ENCODE measurements around the gene LRRN2. TPM values are rescaled to one million over a fixed set of nuclear protein-coding genes. Genes with fewer than 3 reads are reported as not detected.

LRRN2 gene
- total RNA-seq, 1 experiment from 2014 or later: 5.8 TPM

DNA sequence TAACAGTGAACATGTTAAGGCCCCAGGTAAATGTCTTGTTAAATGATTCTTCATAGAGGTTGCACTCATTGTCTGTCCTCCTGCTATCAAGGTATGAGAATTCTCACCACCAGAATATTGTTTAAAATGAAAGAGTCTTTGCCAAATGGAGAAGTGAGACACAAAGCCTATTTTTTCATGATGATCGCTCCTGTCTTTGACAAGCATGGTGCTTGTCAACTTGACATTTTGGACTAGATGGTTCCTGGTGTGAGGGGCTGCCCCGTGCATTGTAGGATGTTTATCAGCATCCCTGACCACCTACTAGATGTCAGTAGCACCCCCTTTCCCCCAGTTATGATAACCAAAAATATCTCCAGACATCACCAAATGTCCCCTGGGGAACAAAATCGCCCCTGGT is 103.8 kb downstream of the LRRN2 start:
- H2BK120ac ChIP-seq (ENCODE audit: low read depth, low read length, poor library complexity, severe bottlenecking): no peak overlapping the region
- H3K36me3 Mint-ChIP-seq (ENCODE audit: insufficient read depth in 1 of 3, low read depth in 3 of 3): no peaks in the 10 kb centered on the region
- no peak overlapping the region for H3K4me2 ChIP-seq (ENCODE audit: insufficient read depth, insufficient read length, low read length)
- H3K18ac ChIP-seq (ENCODE audit: insufficient read length, low read depth, low read length): no peak overlapping the region
- no peaks in the 10 kb centered on the region for H3K9me3 ChIP-seq (ENCODE audit: control insufficient read depth, low read depth, low read length)
- H3K27me3 ChIP-seq (ENCODE audit: insufficient read depth, low read length): peaks cover 2% of the 10 kb centered on the region; the same call in 1 of the 2 replicates
- no peak overlapping the region for H2BK15ac ChIP-seq (ENCODE audit: low read depth, low read length)
- no CpG with 5 or more reads among the region's 3 CpGs for WGBS (ENCODE audit: extremely low coverage, insufficient read length, low lambda C conversion rate)
- H3K56ac ChIP-seq (ENCODE audit: insufficient read length, low read depth, low read length): no peak overlapping the region
- H2BK5ac ChIP-seq (ENCODE audit: insufficient read length, low read length): no peak overlapping the region
- H3K79me1 ChIP-seq (ENCODE audit: insufficient read depth, low read depth, low read length, poor library complexity, severe bottlenecking): no peaks in the 10 kb centered on the region
- H3K4me3 Mint-ChIP-seq: no peak overlapping the region
- H2BK20ac ChIP-seq (ENCODE audit: low read depth, low read length, poor library complexity, severe bottlenecking): no peak overlapping the region
- H4K8ac ChIP-seq (replicated peaks; ENCODE audit: insufficient read length, low read depth, low read length): no peak overlapping the region
- no peak overlapping the region for H2AK5ac ChIP-seq (ENCODE audit: insufficient read length, low read length)
- no peaks in the 10 kb centered on the region for H4K20me1 ChIP-seq (ENCODE audit: control insufficient read depth, insufficient read depth, insufficient read length)
- H3K4me1 ChIP-seq (ENCODE audit: insufficient read depth, low read length): peaks cover 8% of the 10 kb centered on the region
- no peaks in the 10 kb centered on the region for H3K79me2 ChIP-seq (ENCODE audit: insufficient read depth, low read length)
- H3K27ac Mint-ChIP-seq: no peak overlapping the region
- no peak overlapping the region for H3T11ph ChIP-seq (ENCODE audit: low read length)
- H2AFZ ChIP-seq (ENCODE audit: low read length): no peak overlapping the region
- H3K9ac ChIP-seq (ENCODE audit: extremely low read depth, insufficient read length, low read length): no peak overlapping the region
- TF ChIP-seq, protein P1, sequence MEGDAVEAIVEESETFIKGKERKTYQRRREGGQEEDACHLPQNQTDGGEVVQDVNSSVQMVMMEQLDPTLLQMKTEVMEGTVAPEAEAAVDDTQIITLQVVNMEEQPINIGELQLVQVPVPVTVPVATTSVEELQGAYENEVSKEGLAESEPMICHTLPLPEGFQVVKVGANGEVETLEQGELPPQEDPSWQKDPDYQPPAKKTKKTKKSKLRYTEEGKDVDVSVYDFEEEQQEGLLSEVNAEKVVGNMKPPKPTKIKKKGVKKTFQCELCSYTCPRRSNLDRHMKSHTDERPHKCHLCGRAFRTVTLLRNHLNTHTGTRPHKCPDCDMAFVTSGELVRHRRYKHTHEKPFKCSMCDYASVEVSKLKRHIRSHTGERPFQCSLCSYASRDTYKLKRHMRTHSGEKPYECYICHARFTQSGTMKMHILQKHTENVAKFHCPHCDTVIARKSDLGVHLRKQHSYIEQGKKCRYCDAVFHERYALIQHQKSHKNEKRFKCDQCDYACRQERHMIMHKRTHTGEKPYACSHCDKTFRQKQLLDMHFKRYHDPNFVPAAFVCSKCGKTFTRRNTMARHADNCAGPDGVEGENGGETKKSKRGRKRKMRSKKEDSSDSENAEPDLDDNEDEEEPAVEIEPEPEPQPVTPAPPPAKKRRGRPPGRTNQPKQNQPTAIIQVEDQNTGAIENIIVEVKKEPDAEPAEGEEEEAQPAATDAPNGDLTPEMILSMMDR (conservative IDR thresholded peaks at IDR 0.05): no peak
- peaks cover 33 to 48% of the 10 kb centered on the region in 2 experiments for H3K4me1 Mint-ChIP-seq
- H3K27me3 Mint-ChIP-seq (ENCODE audit: low read depth): peaks cover 24% of the 10 kb centered on the region
- no peaks in the 10 kb centered on the region for H3K23me2 ChIP-seq (ENCODE audit: insufficient read length, low read depth, low read length, poor library complexity, severe bottlenecking)
- H3K27ac ChIP-seq (ENCODE audit: insufficient read length, low read depth, low read length): no peak overlapping the region
- no peak overlapping the region for H3K23ac ChIP-seq (ENCODE audit: insufficient read length, low read depth, low read length)
- H2BK12ac ChIP-seq (ENCODE audit: insufficient read length, low read depth, low read length): no peak overlapping the region
- no peaks in the 10 kb centered on the region; a peak in 1 of 5 replicates for H3K9me3 Mint-ChIP-seq
- H4K5ac ChIP-seq (ENCODE audit: insufficient read length, low read depth, low read length): no peak overlapping the region
- H3K4ac ChIP-seq (ENCODE audit: low read depth, low read length): no peak overlapping the region
- H3K14ac ChIP-seq (ENCODE audit: insufficient read depth, low read length): no peak overlapping the region
- H4K91ac ChIP-seq (ENCODE audit: insufficient read length, low read depth, low read length): no peak overlapping the region
- no peak for DNase-seq
